K562 (cell line): ENCODE measurements around the gene TEX264. TPM values are rescaled to one million over a fixed set of nuclear protein-coding genes. Genes with fewer than 3 reads are reported as not detected.

Source experiments
- AFF1 ChIP-seq, 2 experiments: fragments of 450-650 bp; IDR thresholded peaks; 2 replicates each; pipeline ENCODE4 v1.6.1; 2018; ENCODE audit warnings: mild to moderate bottlenecking in 2 of 2, low read depth in 1 of 2; ENCODE audit not compliant: partially characterized antibody in 2 of 2
- CHAMP1 ChIP-seq: fragments of 450-650 bp; IDR thresholded peaks from 2 replicates; pipeline ENCODE4 v1.6.1; 2016; ENCODE audit warnings: mild to moderate bottlenecking
- CREBBP ChIP-seq: IDR thresholded peaks from one replicate; pipeline ENCODE4 v1.6.1; 2012; ENCODE audit warnings: low read depth, mild to moderate bottlenecking, control low read depth, inconsistent platforms, low read length
- E2F8 ChIP-seq: fragments of 450-650 bp; IDR thresholded peaks from 2 replicates; pipeline ENCODE4 v1.7.1; 2018; ENCODE audit warnings: mild to moderate bottlenecking, low read depth; ENCODE audit not compliant: partially characterized antibody
- JUNB ChIP-seq: fragments of 450-650 bp; formaldehyde crosslinking; conservative IDR thresholded peaks from 2 replicates; pipeline ENCODE4 v1.4.0; 2020; ENCODE audit warnings: mild to moderate bottlenecking
- MAFG ChIP-seq: fragments of 450-650 bp; conservative IDR thresholded peaks from 2 replicates; pipeline ENCODE4 v1.6.1; 2016; ENCODE audit warnings: missing genetic modification characterization, missing compliant biosample characterization
- MTA2 ChIP-seq: fragments of 450-650 bp; IDR thresholded peaks from 2 replicates; pipeline ENCODE4 v1.6.1; 2016; ENCODE audit warnings: low read depth
- RCOR1 ChIP-seq, 2 experiments: IDR thresholded peaks; 2 replicates each; pipeline ENCODE4 v1.6.1; 2012; ENCODE audit warnings: low read depth in 2 of 2, low read length in 2 of 2, borderline replicate concordance in 1 of 2, improper control_type of control experiment in 1 of 2
- TAL1 ChIP-seq: fragments of 450-650 bp; IDR thresholded peaks from 2 replicates; pipeline ENCODE4 v1.6.1; 2016; ENCODE audit warnings: mild to moderate bottlenecking
- XRCC5 ChIP-seq: fragments of 200-400 bp; formaldehyde crosslinking; IDR thresholded peaks from 2 replicates; pipeline ENCODE4 v1.6.1; 2017; ENCODE audit warnings: low read depth, mild to moderate bottlenecking, low read length
- ZBTB11 ChIP-seq, 3 experiments: fragments of 200-800 bp in 1 of 3; fragments of 250-450 bp in 1 of 3; fragments of 450-650 bp in 1 of 3; sonication (Bioruptor Pico) in 1 of 3; sonication (Bioruptor generic) in 1 of 3; formaldehyde crosslinking in 1 of 3; IDR thresholded peaks; 2 replicates each; pipeline versions ENCODE4 v1.6.1 to v1.8.0; 2016 to 2022; ENCODE audit warnings: mild to moderate bottlenecking in 2 of 3, missing genetic modification characterization in 2 of 3, missing compliant biosample characterization in 1 of 3, moderate library complexity in 1 of 3
- ZNF316 ChIP-seq: fragments of 450-650 bp; IDR thresholded peaks from 2 replicates; pipeline ENCODE4 v1.6.1; 2016
- ZNF586 ChIP-seq: fragments of 450-650 bp; formaldehyde crosslinking; conservative IDR thresholded peaks from 2 replicates; pipeline ENCODE4 v1.4.0; 2020; ENCODE audit warnings: mild to moderate bottlenecking, moderate library complexity
- ZSCAN32 ChIP-seq: fragments of 450-650 bp; formaldehyde crosslinking; IDR thresholded peaks from 2 replicates; pipeline ENCODE4 v1.4.0; 2020; ENCODE audit warnings: mild to moderate bottlenecking, moderate library complexity
- polyA plus RNA-seq, 8 experiments: library from polyadenylated mRNA; depleted of rRNA in 4 of 8; stranded (reverse) in 5 of 8; unstranded in 3 of 8; fragments of >200 nt; fragmentation: Nextera tagmentation in 2 of 8; fragmentation: Illumina TruSeq in 1 of 8; extraction: Ambion mirVana in 2 of 8; extraction: Trizol in 1 of 8; gene quantifications; 2 replicates each; pipeline versions ENCODE4 v1.2.1 to v1.2.3, GENCODE V29; 2011 to 2014; ENCODE audit warnings: inconsistent platforms in 1 of 8, missing spikeins in 1 of 8
- total RNA-seq, 7 experiments: library from RNA; depleted of rRNA in 6 of 7; stranded (reverse); fragments of >200 nt in 6 of 7; fragmentation: Illumina TruSeq in 2 of 7; extraction: Trizol in 2 of 7; gene quantifications; 2 replicates each; pipeline versions ENCODE4 v1.2.1 to v1.2.3, GENCODE V29; 2011 to 2021; ENCODE audit warnings: low replicate concordance in 1 of 7

Gene TEX264
- total and polyA plus RNA-seq, 9 of the 15 experiments (the other 6 are each of a cell fraction or from before 2014, with no cell fraction given), result 4.1 to 47.0 (median 31.0) TPM

GRCh38 chr3:51671734-51672475 lies 853 bp downstream of the TEX264 start (continued):
- TF ChIP-seq AFF1 (IDR thresholded peaks at IDR 0.05; ENCODE audit: low read depth in 1 of 2, partially characterized antibody in 2 of 2), result no peak
- no peak for TF ChIP-seq MAFG
- TF ChIP-seq ZBTB11 (CRISPR knock-in tag; IDR thresholded peaks at IDR 0.05), result peak in 1 of 3 experiments; percentile 2; a peak in 1 of 6 replicates
- TF ChIP-seq ZNF586 (CRISPR knock-in tag), result no peak
- no peak for TF ChIP-seq CHAMP1
- no peak for TF ChIP-seq ZSCAN32 (CRISPR knock-in tag)
- TF ChIP-seq ZNF316, result no peak
- no peak for TF ChIP-seq JUNB (CRISPR knock-in tag)
- no peak for TF ChIP-seq RCOR1 (IDR thresholded peaks at IDR 0.05; ENCODE audit: borderline replicate concordance in 1 of 2, low read depth in 2 of 2, low read length in 2 of 2)
- TF ChIP-seq MTA2, result no peak
- TF ChIP-seq TAL1, result no peak
- TF ChIP-seq CREBBP, result no peak
- TF ChIP-seq XRCC5, result no peak
- TF ChIP-seq E2F8, result no peak
